Activated CD8-positive, alpha-beta memory T cell treated with anti-CD3 and anti-CD28 coated beads, Interleukin-2, amount 50 U/mL, for 1 hour (primary cell): ENCODE results near the gene RAPGEF1.

Experiments
- DNase-seq: peaks from one replicate; pipeline ENCODE4 v3.0.0-alpha.2; 2020; ENCODE audit errors: extremely low read depth

Gene RAPGEF1

GRCh38 chr9:131650254-131650653, 89.6 kb downstream of the RAPGEF1 start:
- DNase-seq = no peak

- DNase-seq = no peak
These were observed 90.2 kb downstream of the RAPGEF1 start for GRCh38 chr9:131649646-131650045.

GRCh38 chr9:131645078-131645776, 94.6 kb downstream of the RAPGEF1 start:
- DNase-seq = no peak

- no peak for DNase-seq
These were observed 97.3 kb downstream of the RAPGEF1 start for GRCh38 chr9:131642496-131643083.

GRCh38 chr9:131641618-131642495, 98.0 kb downstream of the RAPGEF1 start:
- DNase-seq = no peak

GRCh38 chr9:131640438-131641137, 99.3 kb downstream of the RAPGEF1 start:
- no peak for DNase-seq

GRCh38 chr9:131639769-131640437, 100.0 kb downstream of the RAPGEF1 start:
- DNase-seq = no peak

- DNase-seq = no peak
These were observed 103.3 kb downstream of the RAPGEF1 start for GRCh38 chr9:131636593-131636992.

- DNase-seq = no peak
These were observed 104.0 kb downstream of the RAPGEF1 start for GRCh38 chr9:131635892-131636291.

GRCh38 chr9:131635285-131635684, 104.6 kb downstream of the RAPGEF1 start:
- DNase-seq = peak; percentile 62

- DNase-seq = no peak
These were observed 106.3 kb downstream of the RAPGEF1 start for GRCh38 chr9:131633491-131634031.

GRCh38 chr9:131631306-131631705, 108.6 kb downstream of the RAPGEF1 start:
- DNase-seq = no peak

- no peak for DNase-seq
These were observed 109.6 kb downstream of the RAPGEF1 start for GRCh38 chr9:131630205-131630831.

GRCh38 chr9:131629825-131630204, 110.1 kb downstream of the RAPGEF1 start:
- DNase-seq = no peak

GRCh38 chr9:131629226-131629500, 110.7 kb downstream of the RAPGEF1 start:
- DNase-seq = no peak

- DNase-seq = no peak
These were observed 111.2 kb downstream of the RAPGEF1 start for GRCh38 chr9:131628459-131629225.

GRCh38 chr9:131627648-131628458, 112.0 kb downstream of the RAPGEF1 start:
- peak; percentile 64 for DNase-seq

- DNase-seq = no peak
These were observed 112.6 kb downstream of the RAPGEF1 start for GRCh38 chr9:131627326-131627647.
